ENCODE measurements around the gene RNF8. TPM values are rescaled to one million over a fixed set of nuclear protein-coding genes. Genes with fewer than 3 reads are reported as not detected.

The RNF8 gene
- total RNA-seq, 1 donor from 2014 or later: 18.0 TPM

DNA sequence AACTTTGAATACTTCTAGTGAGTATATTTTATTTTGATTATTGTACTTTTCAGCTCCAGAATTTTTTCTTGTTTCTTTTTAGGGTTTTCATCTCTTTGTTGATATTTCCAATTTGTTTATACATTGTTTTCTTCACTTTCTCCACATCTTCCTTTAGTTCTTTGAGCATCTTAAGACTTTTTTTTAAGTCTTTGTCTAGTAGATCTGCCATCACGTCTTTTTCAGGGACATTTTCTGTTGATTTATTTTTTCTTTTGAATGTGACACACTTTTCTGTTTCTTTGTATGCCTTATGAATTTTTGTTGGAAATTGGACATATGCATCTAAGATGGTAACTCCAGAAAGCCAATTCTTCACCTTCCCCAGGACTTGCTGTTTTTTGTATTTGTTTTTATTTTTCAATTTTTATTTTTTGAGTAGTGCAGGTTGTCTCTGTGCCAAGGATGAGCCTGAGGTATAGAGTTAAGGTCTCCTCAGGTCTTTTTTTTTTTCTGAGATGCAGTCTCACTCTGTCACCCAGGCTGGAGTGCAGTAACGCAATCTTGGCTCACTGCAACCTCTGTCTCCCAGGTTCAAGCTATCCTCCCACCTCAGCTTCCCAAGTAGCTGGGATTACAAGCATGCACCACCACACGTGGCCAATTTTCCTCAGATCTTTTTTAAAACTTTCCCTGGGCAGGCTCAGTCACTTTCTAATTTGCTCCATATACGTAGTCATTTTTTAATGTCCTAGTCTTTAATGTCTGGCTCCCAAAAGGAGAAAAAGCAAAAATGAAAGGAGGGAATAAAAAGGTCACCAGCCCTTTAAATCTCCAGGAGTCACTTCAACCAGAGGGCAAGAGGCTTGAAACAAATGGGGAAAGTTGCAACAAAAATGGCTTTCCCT, 72.5 kb downstream of the RNF8 start:
- no peak for DNase-seq (ENCODE audit: low read depth)
- no peak overlapping the region for H3K4me3 ChIP-seq (ENCODE audit: low read depth, low read length)
- TF ChIP-seq, protein P1, sequence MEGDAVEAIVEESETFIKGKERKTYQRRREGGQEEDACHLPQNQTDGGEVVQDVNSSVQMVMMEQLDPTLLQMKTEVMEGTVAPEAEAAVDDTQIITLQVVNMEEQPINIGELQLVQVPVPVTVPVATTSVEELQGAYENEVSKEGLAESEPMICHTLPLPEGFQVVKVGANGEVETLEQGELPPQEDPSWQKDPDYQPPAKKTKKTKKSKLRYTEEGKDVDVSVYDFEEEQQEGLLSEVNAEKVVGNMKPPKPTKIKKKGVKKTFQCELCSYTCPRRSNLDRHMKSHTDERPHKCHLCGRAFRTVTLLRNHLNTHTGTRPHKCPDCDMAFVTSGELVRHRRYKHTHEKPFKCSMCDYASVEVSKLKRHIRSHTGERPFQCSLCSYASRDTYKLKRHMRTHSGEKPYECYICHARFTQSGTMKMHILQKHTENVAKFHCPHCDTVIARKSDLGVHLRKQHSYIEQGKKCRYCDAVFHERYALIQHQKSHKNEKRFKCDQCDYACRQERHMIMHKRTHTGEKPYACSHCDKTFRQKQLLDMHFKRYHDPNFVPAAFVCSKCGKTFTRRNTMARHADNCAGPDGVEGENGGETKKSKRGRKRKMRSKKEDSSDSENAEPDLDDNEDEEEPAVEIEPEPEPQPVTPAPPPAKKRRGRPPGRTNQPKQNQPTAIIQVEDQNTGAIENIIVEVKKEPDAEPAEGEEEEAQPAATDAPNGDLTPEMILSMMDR (conservative IDR thresholded peaks at IDR 0.05; ENCODE audit: low read depth, low read length): no peak

DNA sequence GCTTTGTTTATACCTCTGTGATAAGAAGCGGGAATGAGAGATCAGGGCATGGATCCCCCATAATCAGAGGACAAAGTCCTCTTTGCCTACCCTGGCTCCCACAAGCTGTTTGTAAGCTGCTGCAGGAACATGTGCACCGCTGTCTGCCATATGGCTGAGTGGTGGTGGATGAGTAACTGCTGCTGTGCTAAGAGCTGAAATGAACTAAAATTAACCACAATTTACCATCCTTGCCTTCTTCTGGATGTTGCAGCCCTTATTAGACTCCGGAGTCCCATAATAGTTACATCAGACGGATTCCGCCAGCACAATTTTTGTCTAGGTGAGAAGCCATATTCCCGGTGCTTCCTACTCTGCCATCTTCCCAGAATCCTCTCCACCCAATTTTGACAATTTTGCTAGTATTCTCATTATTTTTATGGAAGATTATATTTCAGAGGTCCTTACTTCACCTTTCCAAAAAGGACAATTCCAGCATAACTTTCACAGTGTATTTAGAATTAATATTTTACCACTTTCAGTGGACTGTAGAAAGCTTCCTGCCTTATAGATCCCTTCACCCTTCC, 73.2 kb downstream of the RNF8 start:
- TF ChIP-seq, protein P1 (conservative IDR thresholded peaks at IDR 0.05; ENCODE audit: low read depth, low read length): no peak
- DNase-seq (ENCODE audit: low read depth): no peak
- H3K4me3 ChIP-seq (ENCODE audit: low read depth, low read length): no peak overlapping the region

DNA sequence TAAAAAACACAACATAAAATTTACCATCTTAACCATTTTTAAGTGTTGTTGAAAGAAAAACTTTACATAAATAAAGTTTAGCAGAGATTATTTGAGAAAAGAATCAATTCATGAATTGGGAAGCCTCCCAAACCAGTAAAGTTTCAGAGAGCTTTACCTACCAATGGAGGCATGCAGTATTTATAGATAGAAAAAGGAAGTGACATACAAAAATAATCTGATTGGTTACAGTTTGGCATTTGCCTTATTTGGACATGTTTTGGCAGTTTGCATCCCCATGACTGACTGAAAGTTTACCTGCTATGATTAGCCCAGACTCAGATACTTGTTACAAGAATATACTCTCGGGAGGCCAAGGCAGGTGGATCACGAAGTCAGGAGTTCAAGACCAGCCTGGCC, 75.6 kb downstream of the RNF8 start:
- DNase-seq (ENCODE audit: low read depth): no peak
- H3K4me3 ChIP-seq (ENCODE audit: low read depth, low read length): no peak overlapping the region
- TF ChIP-seq, protein P1 (conservative IDR thresholded peaks at IDR 0.05; ENCODE audit: low read depth, low read length): no peak

DNA sequence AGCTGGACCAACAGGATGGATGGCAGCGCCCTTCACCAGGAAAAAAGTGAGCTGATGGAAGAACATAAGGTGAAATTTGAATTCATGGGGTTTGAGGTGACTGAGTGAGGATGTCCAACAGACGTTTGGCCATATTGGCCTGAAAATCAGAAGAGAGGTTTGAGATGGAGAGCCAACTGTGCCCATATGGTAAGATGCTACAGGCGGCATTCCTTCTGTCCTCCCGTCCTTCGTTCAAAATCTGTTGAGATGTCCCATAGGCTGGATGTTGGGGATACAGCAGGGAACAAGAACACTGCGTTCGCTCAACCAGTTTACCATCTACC, 78.8 kb downstream of the RNF8 start:
- TF ChIP-seq, protein P1 (conservative IDR thresholded peaks at IDR 0.05; ENCODE audit: low read depth, low read length): no peak
- no peak for DNase-seq (ENCODE audit: low read depth)
- H3K4me3 ChIP-seq (ENCODE audit: low read depth, low read length): peak overlapping the region; percentile 98

DNA sequence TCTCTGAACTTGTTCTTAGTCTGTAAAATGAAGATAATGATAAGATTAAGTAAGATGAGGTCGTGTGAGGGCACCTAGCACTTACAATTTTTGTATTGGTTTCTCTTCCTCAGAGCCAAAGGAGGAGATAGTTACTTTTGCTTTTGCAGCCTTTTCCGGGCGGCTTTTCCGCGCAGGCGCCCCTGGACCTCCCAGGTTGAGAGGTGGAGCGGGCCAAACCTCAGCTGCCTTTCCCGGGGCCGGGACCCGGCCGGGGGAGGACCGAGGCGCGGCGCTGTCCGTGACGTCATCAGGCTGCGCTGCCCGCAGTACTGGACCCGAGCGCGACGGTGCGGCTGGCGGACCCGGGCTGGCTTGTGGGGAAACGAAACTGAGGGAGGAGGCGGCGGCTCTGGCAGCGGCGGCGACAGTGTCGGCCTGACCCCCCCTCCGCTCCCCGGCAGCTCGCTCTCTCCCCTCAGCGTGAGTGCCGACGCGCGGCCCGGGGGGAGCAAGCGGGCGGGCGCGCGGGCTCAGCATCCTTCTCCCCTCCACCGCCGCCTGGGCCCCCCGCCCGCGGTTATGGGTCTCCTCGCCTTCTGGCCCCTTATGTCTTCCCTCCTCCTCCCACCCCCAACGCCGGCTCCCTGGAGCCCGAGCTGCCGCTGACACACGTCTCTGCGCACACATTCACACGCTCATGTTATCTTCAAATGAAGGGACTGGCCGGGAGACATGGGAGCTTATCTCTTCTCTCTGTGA, 79.3 kb downstream of the RNF8 start, which contains the start of gene CMTR1:
CMTR1 (plus strand) TSS at position 306 of the 741 bp plus-strand sequence. CDS start 2,409 bp downstream, outside the sequence.
- peak; percentile 29 for DNase-seq (ENCODE audit: low read depth)
- peak within 1 kb of the TSS; percentile 98 for H3K4me3 ChIP-seq (ENCODE audit: low read depth, low read length)
- TF ChIP-seq, protein P1 (conservative IDR thresholded peaks at IDR 0.05; ENCODE audit: low read depth, low read length): no peak

DNA sequence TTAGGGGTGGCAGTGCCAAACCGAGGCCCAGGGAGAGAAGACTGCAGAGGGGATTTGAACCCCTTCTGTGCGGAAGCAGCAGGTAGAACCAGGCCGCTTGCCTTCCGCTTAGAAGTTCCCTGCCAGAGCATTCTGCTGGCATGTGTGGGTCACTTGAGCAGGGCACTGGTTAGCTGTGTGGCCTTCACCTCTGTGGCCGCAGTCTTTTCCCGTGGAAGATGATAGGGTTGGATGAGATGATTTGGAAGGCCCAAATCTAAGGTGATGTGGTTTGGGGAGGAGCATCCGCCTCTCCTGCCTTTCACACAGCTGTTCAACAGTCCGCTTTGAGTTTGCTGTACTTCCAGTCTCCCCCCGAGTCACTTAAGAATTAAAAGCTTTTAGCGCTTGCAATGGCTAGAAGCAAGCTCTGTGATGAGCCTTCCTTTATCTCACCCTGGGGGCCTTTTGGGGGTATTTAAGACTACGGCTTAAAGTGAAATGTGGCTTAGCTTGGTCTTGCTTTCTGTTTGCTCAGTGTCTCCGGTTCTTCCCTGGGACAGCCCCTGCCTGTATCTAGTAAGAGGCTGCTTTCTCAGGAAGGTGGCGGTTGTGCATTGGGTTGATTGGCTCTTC, 80.0 kb downstream of the RNF8 start:
- no peak for DNase-seq (ENCODE audit: low read depth)
- TF ChIP-seq, protein P1 (conservative IDR thresholded peaks at IDR 0.05; ENCODE audit: low read depth, low read length): no peak

More for the DNA sequence above, 80.0 kb downstream of the RNF8 start:
- H3K4me3 ChIP-seq (ENCODE audit: low read depth, low read length): peak overlapping the region; percentile 98
